Gastroesophageal sphincter (tissue), 4 donors: Measurements from ENCODE around the gene ARID1B. TPM values are rescaled to one million over a fixed set of nuclear protein-coding genes. Genes with fewer than 3 reads are reported as not detected.

ENCODE experiments used
- ATAC-seq: fragments of 150-250 bp; one replicate; pipeline ENCODE4 v1.9.1; 2016; ENCODE audit warnings: mild to moderate bottlenecking, moderate library complexity
- H3K27ac ChIP-seq, 4 donors: fragments of 200-600 bp; sonication (generic) in 3 of 4; 1 replicate in 3 of 4; 2 replicates in 1 of 4; pipeline ENCODE4 v1.5.1; 2016 to 2019
- H3K27me3 ChIP-seq: fragments of 200-600 bp; sonication (generic); one replicate; pipeline ENCODE4 v1.5.1; 2019
- H3K36me3 ChIP-seq, 2 donors: fragments of 200-600 bp; sonication (generic); one replicate each; pipeline ENCODE4 v1.5.1; 2019; ENCODE audit warnings: control low read depth in 1 of 2
- H3K4me1 ChIP-seq, 3 donors: fragments of 200-600 bp; sonication (generic); 1 replicate in 2 of 3; 2 replicates in 1 of 3; pipeline ENCODE4 v1.5.1; 2016 to 2019; ENCODE audit warnings: control low read depth in 2 of 3
- H3K4me3 ChIP-seq, 2 donors: fragments of 200-600 bp; sonication (generic); one replicate each; pipeline ENCODE4 v1.5.1; 2019; ENCODE audit warnings: mild to moderate bottlenecking in 1 of 2, moderate library complexity in 1 of 2
- H3K9me3 ChIP-seq, 3 donors: fragments of 200-600 bp; sonication (generic); one replicate each; pipeline ENCODE4 v1.5.1; 2017 to 2019; ENCODE audit warnings: control low read depth in 2 of 3
- EP300 ChIP-seq: sonication (generic); formaldehyde crosslinking; IDR thresholded peaks from one replicate; pipeline ENCODE4 v1.6.1; 2017; ENCODE audit warnings: antibody characterized with exemption, mild to moderate bottlenecking
- POLR2A ChIP-seq, 2 donors: fragments of 450-650 bp; IDR thresholded peaks; one replicate each; pipeline ENCODE4 v1.6.1; 2017; ENCODE audit warnings: antibody characterized with exemption in 2 of 2, mild to moderate bottlenecking in 2 of 2, moderate library complexity in 1 of 2
- POLR2AphosphoS5 ChIP-seq: sonication (generic); formaldehyde crosslinking; IDR thresholded peaks from one replicate; pipeline ENCODE4 v1.6.1; 2017; ENCODE audit warnings: antibody characterized with exemption
- WGBS, 2 donors: methylation state at CpG; one replicate each; pipeline ENCODE4 v1.1.5; 2018; ENCODE audit warnings: low coverage in 1 of 2; 5-methylcytosine and 5-hydroxymethylcytosine counted together
- total RNA-seq, 4 donors: library from RNA; depleted of rRNA; stranded (reverse); fragments of >200 nt; gene quantifications; one replicate each; pipeline ENCODE4 v1.1.0, GENCODE V29; 2016
- TF ChIP-seq, protein P1 (sequence below), 4 experiments: fragments of 200-600 bp in 2 of 4; fragments of 450-650 bp in 2 of 4; sonication (generic) in 1 of 4; IDR thresholded peaks; one replicate each; pipeline ENCODE4 v1.5.1; 2017 to 2019; ENCODE audit warnings: antibody characterized with exemption in 4 of 4, mild to moderate bottlenecking in 2 of 4, moderate library complexity in 2 of 4

Gene ARID1B
- total RNA-seq, 4 donors from 2014 or later = 40.0 to 106 (median 79.7) TPM

DNA sequence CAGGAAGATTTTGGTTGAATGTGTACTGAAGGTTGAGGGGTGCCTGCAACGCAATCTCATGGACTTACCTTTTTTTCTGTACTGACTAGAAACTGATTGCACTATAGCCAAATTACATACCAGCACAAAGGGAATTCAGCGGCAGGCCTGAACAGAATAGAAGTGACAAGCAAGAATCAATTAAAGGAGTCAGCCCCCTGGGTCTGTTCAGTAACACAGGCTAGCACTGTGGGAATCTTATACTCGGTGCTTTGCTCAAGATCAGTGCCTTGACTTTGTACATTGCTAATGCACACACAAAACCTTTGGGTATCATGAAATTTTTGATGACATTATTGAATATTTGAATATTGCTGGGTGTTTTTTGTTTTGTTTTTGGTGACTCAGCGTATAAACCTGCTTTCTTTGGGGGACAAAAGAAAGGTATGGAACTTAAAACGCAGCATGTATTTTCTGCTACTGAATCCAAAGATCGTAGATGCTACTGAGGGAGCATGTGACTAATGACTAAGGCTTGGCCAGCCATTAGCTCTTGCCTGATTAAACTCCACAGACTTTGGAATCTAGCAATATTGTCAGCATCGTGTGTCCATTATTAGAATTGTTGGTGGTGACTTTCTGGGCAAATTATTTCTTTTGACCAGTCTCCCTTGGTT lies 236.6 kb downstream of the ARID1B start:
- Histone ChIP-seq H3K36me3 (no peaks in the 10 kb centered on the region), H3K4me1 (peaks cover 0 to 25% (median 0%) of the 10 kb centered on the region in 3 donors), H3K4me3 (no peak overlapping the region), H3K9me3 (no peaks in the 10 kb centered on the region), H3K27ac (no peak overlapping the region), H3K27me3 (no peaks in the 10 kb centered on the region)
- ATAC-seq = no peak
- WGBS, 2 donors = 78 to 83% methylated on average over 6 to 7 of the region's 7 CpGs
- TF ChIP-seq POLR2A (IDR thresholded peaks at IDR 0.05) = no peak
- TF ChIP-seq, protein P1, sequence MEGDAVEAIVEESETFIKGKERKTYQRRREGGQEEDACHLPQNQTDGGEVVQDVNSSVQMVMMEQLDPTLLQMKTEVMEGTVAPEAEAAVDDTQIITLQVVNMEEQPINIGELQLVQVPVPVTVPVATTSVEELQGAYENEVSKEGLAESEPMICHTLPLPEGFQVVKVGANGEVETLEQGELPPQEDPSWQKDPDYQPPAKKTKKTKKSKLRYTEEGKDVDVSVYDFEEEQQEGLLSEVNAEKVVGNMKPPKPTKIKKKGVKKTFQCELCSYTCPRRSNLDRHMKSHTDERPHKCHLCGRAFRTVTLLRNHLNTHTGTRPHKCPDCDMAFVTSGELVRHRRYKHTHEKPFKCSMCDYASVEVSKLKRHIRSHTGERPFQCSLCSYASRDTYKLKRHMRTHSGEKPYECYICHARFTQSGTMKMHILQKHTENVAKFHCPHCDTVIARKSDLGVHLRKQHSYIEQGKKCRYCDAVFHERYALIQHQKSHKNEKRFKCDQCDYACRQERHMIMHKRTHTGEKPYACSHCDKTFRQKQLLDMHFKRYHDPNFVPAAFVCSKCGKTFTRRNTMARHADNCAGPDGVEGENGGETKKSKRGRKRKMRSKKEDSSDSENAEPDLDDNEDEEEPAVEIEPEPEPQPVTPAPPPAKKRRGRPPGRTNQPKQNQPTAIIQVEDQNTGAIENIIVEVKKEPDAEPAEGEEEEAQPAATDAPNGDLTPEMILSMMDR (IDR thresholded peaks at IDR 0.05) = no peak
- no peak for TF ChIP-seq EP300

DNA sequence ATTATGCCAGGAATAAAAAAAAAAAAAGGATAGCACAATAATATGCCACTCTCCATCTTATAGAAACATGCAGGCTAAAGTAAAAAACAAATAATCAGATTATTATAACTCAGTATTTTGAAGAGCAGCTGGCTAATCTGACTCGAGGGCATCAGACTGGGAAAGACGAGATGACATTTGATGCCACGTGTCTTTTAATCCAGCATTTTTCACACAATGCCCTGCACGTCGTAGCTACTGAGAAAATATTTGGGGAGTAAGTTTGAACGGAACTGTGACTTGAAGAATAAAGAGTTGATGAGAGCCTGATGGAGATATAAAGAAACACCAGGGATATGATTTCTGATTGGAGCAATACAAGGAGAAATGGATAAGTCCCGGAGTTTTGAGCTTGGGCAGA lies 237.7 kb downstream of the ARID1B start:
- TF ChIP-seq POLR2AphosphoS5 (no peak), POLR2A (IDR thresholded peaks at IDR 0.05) (no peak), EP300 (no peak)
- TF ChIP-seq, protein P1 (IDR thresholded peaks at IDR 0.05) = no peak
- Histone ChIP-seq H3K27me3 (no peaks in the 10 kb centered on the region), H3K27ac (no peak overlapping the region), H3K36me3 (no peaks in the 10 kb centered on the region), H3K4me3 (no peak overlapping the region), H3K4me1 (peaks cover 0 to 36% (median 4%) of the 10 kb centered on the region in 3 donors), H3K9me3 (no peaks in the 10 kb centered on the region)
- 73 to 77% methylated on average over 7 of the region's 7 CpGs for WGBS, 2 donors
- no peak for ATAC-seq

DNA sequence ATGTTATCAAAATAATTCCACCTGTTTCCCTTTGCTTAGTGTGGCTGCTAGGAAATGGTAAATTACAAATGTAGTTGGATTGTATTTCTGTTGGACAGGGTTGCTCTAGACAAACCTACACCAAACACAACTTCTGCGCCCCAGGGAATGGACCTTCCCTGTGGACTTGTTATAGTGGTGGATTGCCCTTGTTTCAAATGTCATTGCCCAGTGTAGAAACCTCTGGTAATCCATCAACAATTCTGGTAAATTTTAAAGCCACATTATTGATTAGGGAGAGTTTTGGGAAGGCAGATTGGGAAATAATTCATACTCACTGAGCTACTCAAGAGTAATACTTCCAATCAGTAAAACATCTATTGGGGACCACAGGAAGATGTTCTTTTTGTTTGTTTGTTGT lies 239.8 kb downstream of the ARID1B start:
- no peaks in the 10 kb centered on the region for H3K27me3 ChIP-seq
- TF ChIP-seq EP300 = no peak
- no peak for TF ChIP-seq POLR2A (IDR thresholded peaks at IDR 0.05)
- TF ChIP-seq POLR2AphosphoS5 = no peak
- TF ChIP-seq, protein P1 (IDR thresholded peaks at IDR 0.05) = no peak
- ATAC-seq = no peak
- no peaks in the 10 kb centered on the region for H3K9me3 ChIP-seq
- H3K4me3 ChIP-seq = no peak overlapping the region
- 92 to 100% methylated on average over 1 of the region's 1 CpG for WGBS, 2 donors
- H3K27ac ChIP-seq = no peak overlapping the region
- H3K36me3 ChIP-seq = no peaks in the 10 kb centered on the region
- peaks cover 0 to 43% (median 4%) of the 10 kb centered on the region in 3 donors for H3K4me1 ChIP-seq

DNA sequence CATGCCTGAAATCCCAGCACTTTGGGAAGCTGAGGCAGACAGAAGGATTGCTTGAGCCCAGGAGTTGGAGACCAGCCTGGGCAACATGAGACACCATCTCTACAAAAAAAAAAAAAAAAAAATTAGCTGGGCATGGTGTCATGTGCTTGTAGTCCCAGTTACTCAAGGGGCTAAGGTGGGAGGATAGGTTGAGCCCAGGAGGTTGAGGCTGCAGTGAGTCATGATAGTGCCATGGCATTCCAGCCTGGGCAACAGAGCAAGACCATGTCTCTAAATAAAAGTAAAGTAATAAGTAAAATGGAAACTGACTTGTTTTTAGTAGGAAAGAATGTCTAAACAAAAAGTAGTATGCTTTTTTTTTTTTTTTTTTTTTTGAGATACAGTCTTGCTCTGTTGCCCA lies 240.7 kb downstream of the ARID1B start:
- peaks cover 6 to 50% (median 6%) of the 10 kb centered on the region in 3 donors for H3K4me1 ChIP-seq
- H3K4me3 ChIP-seq = no peak overlapping the region
- H3K36me3 ChIP-seq = no peaks in the 10 kb centered on the region
- H3K9me3 ChIP-seq = no peaks in the 10 kb centered on the region
- ATAC-seq = no peak
- TF ChIP-seq POLR2AphosphoS5 = no peak
- TF ChIP-seq POLR2A (IDR thresholded peaks at IDR 0.05) = no peak
- TF ChIP-seq EP300 = no peak
- TF ChIP-seq, protein P1 (IDR thresholded peaks at IDR 0.05) = no peak
- H3K27me3 ChIP-seq = no peaks in the 10 kb centered on the region
- no peak overlapping the region for H3K27ac ChIP-seq

DNA sequence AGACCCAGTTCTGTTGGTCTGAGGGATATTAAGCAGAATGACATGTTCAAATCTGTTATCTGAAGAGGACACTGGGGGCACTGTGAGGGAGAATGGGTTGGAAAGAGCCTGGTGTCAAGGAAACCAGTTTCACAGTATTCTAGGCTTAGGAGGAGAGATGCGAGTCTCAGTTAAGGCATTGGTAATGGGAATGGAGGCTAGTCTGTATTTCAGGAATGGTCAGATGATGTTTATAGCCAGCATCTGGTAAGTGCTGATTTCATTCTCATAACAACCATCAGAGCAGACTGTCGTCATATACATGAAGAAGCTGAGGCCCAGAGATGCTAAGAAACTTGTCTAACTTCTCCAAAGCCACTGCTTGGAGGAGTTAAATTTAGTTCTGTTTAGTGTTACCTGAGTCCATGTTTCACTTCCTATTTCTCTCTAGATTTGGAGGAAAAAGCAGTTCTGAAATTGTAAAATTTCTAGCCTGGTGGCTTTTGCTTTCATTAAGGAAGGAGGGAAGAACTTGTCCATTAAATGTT lies 242.0 kb downstream of the ARID1B start:
- Histone ChIP-seq H3K4me3 (no peak overlapping the region), H3K27me3 (no peaks in the 10 kb centered on the region), H3K9me3 (no peaks in the 10 kb centered on the region), H3K27ac (peak overlapping the region in 3 of 4 donors; percentile 61 to 99 (median 99)), H3K4me1 (peaks cover 6 to 52% (median 12%) of the 10 kb centered on the region in 3 donors), H3K36me3 (no peaks in the 10 kb centered on the region)
- WGBS, 2 donors = 79 to 81% methylated on average over 2 of the region's 2 CpGs
- no peak for ATAC-seq
- TF ChIP-seq POLR2AphosphoS5 (no peak), POLR2A (IDR thresholded peaks at IDR 0.05) (no peak), EP300 (no peak)
- TF ChIP-seq, protein P1 (IDR thresholded peaks at IDR 0.05) = no peak
